Esophagus squamous epithelium (tissue), 5 donors: Measurements from ENCODE around the gene TIE1. TPM values are rescaled to one million over a fixed set of nuclear protein-coding genes. Genes with fewer than 3 reads are reported as not detected.

Experiments
- DNase-seq: peaks from one replicate; lab custom pipeline; 2025; lab: John Stamatoyannopoulos, UW
- H3K27ac ChIP-seq, 4 donors: fragments of 200-600 bp; sonication (generic); one replicate each; pipeline ENCODE4 v1.5.1; 2016 to 2019; ENCODE audit warnings: mild to moderate bottlenecking in 1 of 4
- H3K27me3 ChIP-seq, 4 donors: fragments of 200-600 bp; sonication (generic); 1 replicate in 3 of 4; 2 replicates in 1 of 4; pipeline versions ENCODE4 v1.5.1 to v1.6.0; 2017 to 2021; ENCODE audit warnings: antibody characterized with exemption in 1 of 4
- H3K36me3 ChIP-seq, 3 donors: fragments of 200-600 bp; sonication (generic); one replicate each; pipeline ENCODE4 v1.5.1; 2016 to 2019
- H3K4me1 ChIP-seq, 3 donors: fragments of 200-600 bp; sonication (generic); one replicate each; pipeline ENCODE4 v1.5.1; 2017 to 2019
- H3K4me3 ChIP-seq, 4 donors: fragments of 200-600 bp; sonication (generic); 1 replicate in 3 of 4; 2 replicates in 1 of 4; pipeline ENCODE4 v1.5.1; 2016 to 2019; ENCODE audit warnings: mild to moderate bottlenecking in 2 of 4, moderate library complexity in 1 of 4
- H3K9me3 ChIP-seq, 3 donors: fragments of 200-600 bp; sonication (generic); one replicate each; pipeline ENCODE4 v1.5.1; 2016 to 2019
- POLR2A ChIP-seq, 4 donors: fragments of 450-650 bp; IDR thresholded peaks; one replicate each; pipeline ENCODE4 v1.6.1; 2017; ENCODE audit warnings: antibody characterized with exemption in 4 of 4, mild to moderate bottlenecking in 4 of 4, moderate library complexity in 3 of 4
- WGBS, 2 donors: methylation state at CpG; one replicate each; pipeline ENCODE4 v1.1.5; 2018; 5-methylcytosine and 5-hydroxymethylcytosine counted together
- intact Hi-C: fragments of 100-400 bp; cut with DNase I; formaldehyde crosslinking; loops from one replicate; pipeline ENCODE4 v1.15.0; 2022
- total RNA-seq, 4 donors: library from RNA; depleted of rRNA; stranded (reverse); fragments of >200 nt; gene quantifications; one replicate each; pipeline ENCODE4 v1.1.0, GENCODE V29; 2016
- TF ChIP-seq, protein P1 (sequence below), 6 experiments: fragments of 450-650 bp in 4 of 6; fragments of 200-600 bp in 2 of 6; sonication (generic) in 2 of 6; IDR thresholded peaks; one replicate each; pipeline ENCODE4 v1.5.1; 2016 to 2019; ENCODE audit warnings: antibody characterized with exemption in 6 of 6, mild to moderate bottlenecking in 4 of 6, moderate library complexity in 4 of 6
- donor health status: DM: yes; HTN: yes; CAD: no.

TIE1 gene
- total RNA-seq, 4 donors from 2014 or later, result 3.1 to 16.6 (median 5.9) TPM

DNA sequence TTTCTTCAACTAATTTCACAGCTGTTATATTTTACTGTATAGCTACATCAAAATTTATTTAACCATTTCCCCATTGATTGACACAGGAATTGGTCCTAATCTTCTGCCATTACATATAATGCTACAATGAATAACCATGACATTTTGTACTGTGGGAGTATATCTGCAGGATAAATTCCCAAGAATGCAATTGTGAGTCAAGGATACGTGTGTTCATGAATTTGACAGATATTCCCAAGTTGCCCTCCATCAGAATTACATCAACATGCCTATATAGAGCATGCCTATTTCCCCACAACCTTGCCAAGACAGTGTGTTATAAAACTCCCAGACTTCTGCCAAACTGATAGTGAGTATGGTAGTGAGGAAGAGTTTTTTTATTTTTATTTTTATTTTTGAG is 2.7 kb upstream of the TIE1 start:
- Histone ChIP-seq H3K27ac (no peak overlapping the region), H3K9me3 (no peaks in the 10 kb centered on the region), H3K36me3 (no peaks in the 10 kb centered on the region), H3K4me1 (peaks cover 0 to 47% (median 20%) of the 10 kb centered on the region in 3 donors), H3K4me3 (no peak overlapping the region), H3K27me3 (no peaks in the 10 kb centered on the region)
- TF ChIP-seq, protein P1, sequence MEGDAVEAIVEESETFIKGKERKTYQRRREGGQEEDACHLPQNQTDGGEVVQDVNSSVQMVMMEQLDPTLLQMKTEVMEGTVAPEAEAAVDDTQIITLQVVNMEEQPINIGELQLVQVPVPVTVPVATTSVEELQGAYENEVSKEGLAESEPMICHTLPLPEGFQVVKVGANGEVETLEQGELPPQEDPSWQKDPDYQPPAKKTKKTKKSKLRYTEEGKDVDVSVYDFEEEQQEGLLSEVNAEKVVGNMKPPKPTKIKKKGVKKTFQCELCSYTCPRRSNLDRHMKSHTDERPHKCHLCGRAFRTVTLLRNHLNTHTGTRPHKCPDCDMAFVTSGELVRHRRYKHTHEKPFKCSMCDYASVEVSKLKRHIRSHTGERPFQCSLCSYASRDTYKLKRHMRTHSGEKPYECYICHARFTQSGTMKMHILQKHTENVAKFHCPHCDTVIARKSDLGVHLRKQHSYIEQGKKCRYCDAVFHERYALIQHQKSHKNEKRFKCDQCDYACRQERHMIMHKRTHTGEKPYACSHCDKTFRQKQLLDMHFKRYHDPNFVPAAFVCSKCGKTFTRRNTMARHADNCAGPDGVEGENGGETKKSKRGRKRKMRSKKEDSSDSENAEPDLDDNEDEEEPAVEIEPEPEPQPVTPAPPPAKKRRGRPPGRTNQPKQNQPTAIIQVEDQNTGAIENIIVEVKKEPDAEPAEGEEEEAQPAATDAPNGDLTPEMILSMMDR (IDR thresholded peaks at IDR 0.05), result no peak
- TF ChIP-seq POLR2A (IDR thresholded peaks at IDR 0.05), result no peak
- no peak for DNase-seq
- intact Hi-C loops, result no loop called here
- 50 to 79% methylated on average over 1 of the region's 1 CpG for WGBS, 2 donors

DNA sequence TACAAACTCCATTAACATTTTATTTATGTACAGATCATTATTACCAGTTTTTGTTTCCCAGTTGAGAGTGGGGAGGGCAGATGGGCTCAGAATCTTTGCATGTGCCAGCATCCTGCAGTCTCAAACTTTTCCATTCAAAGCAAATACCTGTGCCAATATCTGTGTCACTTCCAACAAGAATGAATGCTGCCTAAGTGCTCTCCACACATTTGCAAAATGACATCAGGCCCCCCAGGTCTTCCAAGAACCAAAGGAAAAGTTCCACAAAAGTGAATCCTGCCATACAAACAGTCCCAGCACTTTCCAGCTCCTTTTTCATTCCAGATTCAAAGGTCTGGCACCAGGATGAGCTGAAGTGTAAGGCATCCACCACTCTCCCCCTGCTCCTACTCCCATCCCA is 1.7 kb upstream of the TIE1 start:
- Histone ChIP-seq H3K36me3 (no peaks in the 10 kb centered on the region), H3K27me3 (no peaks in the 10 kb centered on the region), H3K4me1 (peaks cover 0 to 47% (median 13%) of the 10 kb centered on the region in 3 donors), H3K27ac (peak overlapping the region in 3 of 4 donors; percentile 63 to 78 (median 76)), H3K4me3 (no peak overlapping the region), H3K9me3 (no peaks in the 10 kb centered on the region)
- intact Hi-C loops, result no loop called here
- DNase-seq, result no peak
- TF ChIP-seq, protein P1 (IDR thresholded peaks at IDR 0.05), result no peak
- no peak for TF ChIP-seq POLR2A (IDR thresholded peaks at IDR 0.05)

DNA sequence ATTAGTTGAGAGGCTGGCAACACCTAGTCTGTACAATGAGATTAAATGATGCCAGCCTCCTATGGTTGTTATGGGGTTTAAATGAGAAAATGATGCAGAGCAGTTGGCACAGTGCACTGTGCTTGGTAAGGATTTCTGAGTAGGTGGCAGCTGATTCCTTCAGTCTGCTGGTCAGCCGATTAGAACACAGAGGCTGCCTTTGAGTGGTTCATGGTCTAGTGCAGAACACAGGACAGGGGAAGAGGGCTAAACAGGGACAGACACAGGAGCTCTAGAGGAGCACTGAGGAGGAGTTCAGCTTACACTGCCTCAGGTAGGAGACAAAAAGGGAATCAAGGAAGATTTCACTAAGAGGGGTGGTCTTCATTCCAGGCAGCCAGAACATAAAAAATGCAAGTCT is 1.4 kb downstream of the TIE1 start:
- Histone ChIP-seq H3K27ac (peak overlapping the region in 3 of 4 donors; percentile 42 to 78 (median 63)), H3K27me3 (no peaks in the 10 kb centered on the region), H3K9me3 (no peaks in the 10 kb centered on the region), H3K4me3 (peak overlapping the region in 3 of 4 donors; percentile 28 to 49 (median 31)), H3K36me3 (no peaks in the 10 kb centered on the region), H3K4me1 (peaks cover 2 to 29% (median 4%) of the 10 kb centered on the region in 3 donors)
- intact Hi-C loops, result no loop called here
- TF ChIP-seq POLR2A (IDR thresholded peaks at IDR 0.05), result no peak
- TF ChIP-seq, protein P1 (IDR thresholded peaks at IDR 0.05), result no peak
- 50 to 86% methylated on average over 1 of the region's 1 CpG for WGBS, 2 donors
- no peak for DNase-seq

DNA sequence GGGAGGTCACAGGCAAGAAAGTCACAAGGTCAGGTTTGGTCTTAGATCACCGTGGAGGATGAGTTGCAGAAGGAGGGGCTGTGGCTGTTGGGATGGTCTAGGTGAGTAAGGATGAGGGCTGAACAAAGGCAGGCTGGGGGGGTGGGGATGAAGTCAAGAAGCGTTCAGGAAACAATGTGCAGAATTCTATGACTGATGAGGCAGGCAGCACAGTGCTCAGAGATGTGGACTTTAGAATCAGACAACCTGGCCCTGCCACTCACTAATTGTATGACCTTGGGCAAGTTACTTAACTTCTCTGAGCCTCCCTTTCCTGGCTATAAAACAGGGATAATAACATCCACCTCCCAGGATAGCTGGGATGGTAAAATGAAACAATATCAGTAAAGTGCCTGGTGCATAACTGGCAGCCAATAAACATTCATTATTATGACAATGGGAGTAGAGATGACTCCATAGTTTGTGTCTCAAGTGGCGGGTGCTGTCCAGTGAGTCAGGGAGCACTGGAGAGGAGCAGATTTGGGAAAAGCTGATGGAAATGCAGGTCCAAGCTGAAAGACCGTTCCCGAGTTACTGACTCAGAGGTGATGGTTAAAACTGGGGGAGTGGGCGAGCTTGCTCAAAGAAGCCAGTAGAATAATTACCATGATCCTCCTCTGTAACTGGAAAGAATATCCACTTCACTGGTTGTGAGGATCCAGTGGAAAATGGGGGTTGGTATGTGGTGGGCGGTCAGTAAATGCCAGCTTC is 2.1 kb downstream of the TIE1 start:
- 58 to 68% methylated on average over 7 of the region's 7 CpGs for WGBS, 2 donors
- no peaks in the 10 kb centered on the region for H3K36me3 ChIP-seq
- TF ChIP-seq, protein P1 (IDR thresholded peaks at IDR 0.05), result no peak
- TF ChIP-seq POLR2A (IDR thresholded peaks at IDR 0.05), result no peak
- peak overlapping the region in 3 of 4 donors; percentile 9 to 78 (median 42) for H3K27ac ChIP-seq
- H3K27me3 ChIP-seq, result no peaks in the 10 kb centered on the region
- H3K4me1 ChIP-seq, result peaks cover 2 to 29% (median 4%) of the 10 kb centered on the region in 3 donors
- H3K4me3 ChIP-seq, result peak overlapping the region in 3 of 4 donors; percentile 28 to 49 (median 31)
- no peak for DNase-seq
- no peaks in the 10 kb centered on the region for H3K9me3 ChIP-seq
- intact Hi-C loops, result no loop called here
